HG03521 (cell line): Measurements from ENCODE around the gene ALDH9A1.
A peak's percentile ranks its signal among the peaks of the same experiment; 100 is the strongest.
"Not testable (repeated sequence)": the region's sequence is repeated elsewhere in the genome, so short reads cannot be mapped to it uniquely, and the experiment has no call there.

Experiments
- ATAC-seq: cut with Tn5 transposase; IDR thresholded peaks from one replicate; pipeline ENCODE4 v1.9.1; 2021; ENCODE audit warnings: mild to moderate bottlenecking, moderate library complexity; ENCODE audit not compliant: unreplicated experiment

Gene ALDH9A1

GRCh38 chr1:165647970-165648369 lies 50.4 kb downstream of the ALDH9A1 start:
- no peak for ATAC-seq

GRCh38 chr1:165647517-165647916 lies 50.8 kb downstream of the ALDH9A1 start:
- ATAC-seq = no peak

- ATAC-seq = no peak
These were observed 52.6 kb downstream of the ALDH9A1 start for GRCh38 chr1:165645654-165646366.

- no peak for ATAC-seq
These were observed 54.2 kb downstream of the ALDH9A1 start for GRCh38 chr1:165644064-165644735.

- ATAC-seq = no peak
These were observed 57.0 kb downstream of the ALDH9A1 start for GRCh38 chr1:165641231-165641987.

- no peak for ATAC-seq
These were observed 58.3 kb downstream of the ALDH9A1 start for GRCh38 chr1:165639821-165640623.

- not testable (repeated sequence) for ATAC-seq
These were observed 60.2 kb downstream of the ALDH9A1 start for GRCh38 chr1:165638211-165638610.

- no peak for ATAC-seq
These were observed 60.9 kb downstream of the ALDH9A1 start for GRCh38 chr1:165637427-165637826.

GRCh38 chr1:165635823-165636222 lies 62.5 kb downstream of the ALDH9A1 start:
- no peak for ATAC-seq

- ATAC-seq = no peak
These were observed 63.0 kb downstream of the ALDH9A1 start for GRCh38 chr1:165635329-165635728.

- no peak for ATAC-seq
These were observed 64.0 kb downstream of the ALDH9A1 start for GRCh38 chr1:165634154-165634921.

GRCh38 chr1:165633614-165634013 lies 64.7 kb downstream of the ALDH9A1 start:
- no peak for ATAC-seq

GRCh38 chr1:165632491-165632890 lies 65.9 kb downstream of the ALDH9A1 start:
- ATAC-seq = no peak

- ATAC-seq = no peak
These were observed 66.3 kb downstream of the ALDH9A1 start for GRCh38 chr1:165632152-165632469.

GRCh38 chr1:165631342-165632151 lies 66.8 kb downstream of the ALDH9A1 start:
- peak; percentile 21 for ATAC-seq

GRCh38 chr1:165630629-165631341 lies 67.6 kb downstream of the ALDH9A1 start, which contains the start of gene MGST3:
Gene MGST3, plus strand, starts transcription at chr1:165631234. Its CDS starts 18,614 bp downstream, at chr1:165649848.
- peak; percentile 90 for ATAC-seq

GRCh38 chr1:165629848-165630628 lies 68.3 kb downstream of the ALDH9A1 start:
- ATAC-seq = no peak

- ATAC-seq = no peak
These were observed 69.2 kb downstream of the ALDH9A1 start for GRCh38 chr1:165629151-165629550.
